Measurements from ENCODE around the gene NSMF. TPM values are rescaled to one million over a fixed set of nuclear protein-coding genes. Genes with fewer than 3 reads are reported as not detected.

The NSMF gene
- total RNA-seq, 1 experiment from 2014 or later, result 31.6 TPM

GRCh38 chr9:137421838-137422603 lies 37.1 kb downstream of the NSMF start:
- TF ChIP-seq CTCF (IDR thresholded peaks at IDR 0.05; ENCODE audit: unreplicated experiment), result no peak
- Mint-ChIP-seq H3K9me3 (ENCODE audit: low read depth, unreplicated experiment) (no peaks in the 10 kb centered on the region), H3K4me3 (ENCODE audit: low read depth, unreplicated experiment) (peak overlapping the region; percentile 69), H3K27me3 (ENCODE audit: unreplicated experiment) (no peaks in the 10 kb centered on the region), H3K4me1 (ENCODE audit: low read depth, unreplicated experiment) (peaks cover 8% of the 10 kb centered on the region), H3K27ac (ENCODE audit: unreplicated experiment) (no peak overlapping the region), H3K36me3 (ENCODE audit: insufficient read depth, unreplicated experiment) (peaks cover 24% of the 10 kb centered on the region)
- CTCF ChIA-PET, result no interaction called here
- intact Hi-C loops (cut with micrococcal nuclease; ENCODE audit: unreplicated experiment), result no loop called here
- DNase-seq, result no peak
- no TSS peak for BruUV-seq (replicated peaks)

GRCh38 chr9:137417161-137418021 lies 41.7 kb downstream of the NSMF start:
- no peak overlapping the region for H3K27ac Mint-ChIP-seq (ENCODE audit: unreplicated experiment)
- BruUV-seq (replicated peaks), result no TSS peak
- intact Hi-C loops (cut with micrococcal nuclease; ENCODE audit: unreplicated experiment), result loop anchor here (10.0 kb wide), 1 partner anchor 123 kb away; no protein-coding TSS in a partner anchor
- no peak for DNase-seq
- CTCF ChIA-PET, result no interaction called here
- no peaks in the 10 kb centered on the region for H3K9me3 Mint-ChIP-seq (ENCODE audit: low read depth, unreplicated experiment)
- H3K4me3 Mint-ChIP-seq (ENCODE audit: low read depth, unreplicated experiment), result no peak overlapping the region
- TF ChIP-seq CTCF (IDR thresholded peaks at IDR 0.05; ENCODE audit: unreplicated experiment), result no peak
- H3K4me1 Mint-ChIP-seq (ENCODE audit: low read depth, unreplicated experiment), result no peaks in the 10 kb centered on the region
- no peaks in the 10 kb centered on the region for H3K27me3 Mint-ChIP-seq (ENCODE audit: unreplicated experiment)
- H3K36me3 Mint-ChIP-seq (ENCODE audit: insufficient read depth, unreplicated experiment), result peaks cover 4% of the 10 kb centered on the region

- no TSS peak for BruUV-seq (replicated peaks)
- Mint-ChIP-seq H3K27me3 (ENCODE audit: unreplicated experiment) (no peaks in the 10 kb centered on the region), H3K4me3 (ENCODE audit: low read depth, unreplicated experiment) (no peak overlapping the region), H3K36me3 (ENCODE audit: insufficient read depth, unreplicated experiment) (peaks cover 5% of the 10 kb centered on the region), H3K9me3 (ENCODE audit: low read depth, unreplicated experiment) (no peaks in the 10 kb centered on the region), H3K27ac (ENCODE audit: unreplicated experiment) (no peak overlapping the region), H3K4me1 (ENCODE audit: low read depth, unreplicated experiment) (no peaks in the 10 kb centered on the region)
- CTCF ChIA-PET, result no interaction called here
- no peak for DNase-seq
- no peak for TF ChIP-seq CTCF (IDR thresholded peaks at IDR 0.05; ENCODE audit: unreplicated experiment)
- intact Hi-C loops (cut with micrococcal nuclease; ENCODE audit: unreplicated experiment), result loop anchor here (10.0 kb wide), 1 partner anchor 122 kb away; no protein-coding TSS in a partner anchor
Measured at GRCh38 chr9:137416563-137417151, 42.5 kb downstream of the NSMF start.

- intact Hi-C loops (cut with micrococcal nuclease; ENCODE audit: unreplicated experiment), result loop anchor here (10.0 kb wide), 1 partner anchor 121 kb away; no protein-coding TSS in a partner anchor
- H3K4me1 Mint-ChIP-seq (ENCODE audit: low read depth, unreplicated experiment), result no peaks in the 10 kb centered on the region
- no peaks in the 10 kb centered on the region for H3K27me3 Mint-ChIP-seq (ENCODE audit: unreplicated experiment)
- CTCF ChIA-PET, result no interaction called here
- no peak for DNase-seq
- no peak for TF ChIP-seq CTCF (IDR thresholded peaks at IDR 0.05; ENCODE audit: unreplicated experiment)
- H3K4me3 Mint-ChIP-seq (ENCODE audit: low read depth, unreplicated experiment), result no peak overlapping the region
- no peaks in the 10 kb centered on the region for H3K9me3 Mint-ChIP-seq (ENCODE audit: low read depth, unreplicated experiment)
- BruUV-seq (replicated peaks), result no TSS peak
- H3K27ac Mint-ChIP-seq (ENCODE audit: unreplicated experiment), result no peak overlapping the region
- peaks cover 7% of the 10 kb centered on the region for H3K36me3 Mint-ChIP-seq (ENCODE audit: insufficient read depth, unreplicated experiment)
Measured at GRCh38 chr9:137416006-137416562, 43.0 kb downstream of the NSMF start.
